SK-N-MC (cell line): ENCODE measurements around the gene RAB2B.

Experiments
- EZH2 ChIP-seq: fragments of 200-600 bp; sonication (generic); IDR thresholded peaks from one replicate; pipeline ENCODE4 v1.6.1; 2017; ENCODE audit warnings: antibody characterized with exemption
- POLR2AphosphoS5 ChIP-seq: IDR thresholded peaks from 2 replicates; pipeline ENCODE4 v1.6.1; 2012; ENCODE audit warnings: mild to moderate bottlenecking, low read depth, low read length, borderline replicate concordance

DNA sequence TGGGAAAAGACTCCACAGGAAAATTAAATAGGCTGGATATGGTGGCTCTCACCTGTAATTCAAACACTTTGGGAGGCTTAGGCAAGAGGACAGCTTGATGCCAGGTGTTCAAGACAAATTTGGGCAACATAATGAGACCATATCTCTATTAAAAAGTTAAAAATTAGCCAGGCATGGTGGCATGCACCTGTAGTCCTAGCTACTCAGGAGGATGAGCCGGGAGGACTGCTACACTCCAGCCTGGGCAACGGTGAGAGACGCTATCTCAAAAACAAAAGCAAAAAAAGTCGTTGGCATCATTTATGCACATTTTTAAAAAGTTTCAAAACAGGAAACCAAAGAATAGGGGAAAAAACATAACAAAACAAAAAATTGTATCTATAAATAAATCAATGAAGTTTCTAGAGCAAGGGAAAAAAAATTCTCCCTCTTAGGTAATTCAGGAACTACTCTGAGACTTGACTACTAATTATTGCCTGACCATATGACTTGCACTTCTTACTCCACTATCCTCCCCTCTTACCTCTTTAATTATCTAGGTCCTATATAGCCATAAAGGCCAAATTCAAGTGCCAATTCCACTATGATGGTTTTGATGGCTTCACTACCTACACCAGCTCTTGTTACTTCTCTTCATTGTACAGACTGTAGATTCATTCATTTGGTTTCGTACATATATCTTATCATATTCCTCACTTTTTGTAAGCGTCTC, 32.8 kb upstream of the RAB2B start:
- TF ChIP-seq EZH2 (no peak), POLR2AphosphoS5 (no peak)
